IPS DF 6.9 (cell line): Measurements from ENCODE around the gene LCOR.

Source experiments
- DNase-seq: peaks from one replicate; pipeline ENCODE4 v3.0.0-alpha.2; 2013; ENCODE audit warnings: low read depth, low spot score
- H3K27ac ChIP-seq: one replicate; pipeline ENCODE4 v1.5.1; 2013; ENCODE audit warnings: low read length, control low read depth
- H3K27me3 ChIP-seq: 2 replicates; pipeline ENCODE4 v1.6.1; 2013; ENCODE audit warnings: mild to moderate bottlenecking, low read length; ENCODE audit not compliant: control insufficient read depth, insufficient read depth
- H3K36me3 ChIP-seq: 2 replicates; pipeline ENCODE4 v1.6.1; 2013; ENCODE audit warnings: low read length; ENCODE audit not compliant: control insufficient read depth, insufficient read depth
- H3K4me1 ChIP-seq: 2 replicates; pipeline ENCODE4 v1.6.1; 2013; ENCODE audit warnings: low read length; ENCODE audit not compliant: control insufficient read depth, insufficient read depth
- H3K4me3 ChIP-seq: 2 replicates; pipeline ENCODE4 v1.5.1; 2013; ENCODE audit warnings: mild to moderate bottlenecking, low read length
- H3K9me3 ChIP-seq: 2 replicates; pipeline ENCODE4 v1.6.1; 2013; ENCODE audit warnings: low read length, inconsistent platforms; ENCODE audit not compliant: control insufficient read depth, insufficient read depth
- WGBS: extraction: QIAGEN DNeasy Blood & Tissue Kit; methylation state at CpG from one replicate; pipeline ENCODE4 v1.1.7; 2013; ENCODE audit warnings: mixed read lengths, missing lambda C conversion rate; ENCODE audit not compliant: insufficient read length, insufficient coverage; 5-methylcytosine and 5-hydroxymethylcytosine counted together

The LCOR gene

GRCh38 chr10:97010695-97011206 is 178.7 kb downstream of the LCOR start:
- Histone ChIP-seq H3K4me1 (no peaks in the 10 kb centered on the region), H3K36me3 (no peaks in the 10 kb centered on the region), H3K27ac (no peak overlapping the region), H3K27me3 (no peaks in the 10 kb centered on the region), H3K4me3 (no peak overlapping the region), H3K9me3 (no peaks in the 10 kb centered on the region)
- WGBS = no CpG with 5 or more reads among the region's 4 CpGs
- no peak for DNase-seq

DNA sequence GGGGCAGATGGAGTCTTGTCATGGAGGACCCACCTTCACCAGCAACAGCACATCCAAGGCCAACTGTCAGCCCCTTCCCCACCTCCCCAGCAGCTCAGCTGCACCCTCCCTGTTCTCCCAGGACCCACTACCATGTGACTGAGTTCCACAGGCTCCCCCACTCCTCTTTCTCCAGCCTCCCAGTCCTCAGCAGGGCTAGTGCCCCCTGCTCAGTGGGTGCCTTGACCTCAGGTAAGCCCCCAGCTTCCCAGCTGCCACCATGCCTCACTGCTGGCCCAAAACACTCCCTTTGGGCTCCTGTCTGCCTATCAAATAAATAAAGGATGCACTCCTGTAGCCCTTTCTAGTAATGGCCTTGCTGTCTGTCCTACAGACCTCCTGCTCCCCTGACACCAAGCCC is 179.3 kb downstream of the LCOR start:
- H3K36me3 ChIP-seq = no peaks in the 10 kb centered on the region

GRCh38 chr10:97012470-97012869 is 180.4 kb downstream of the LCOR start:
- Histone ChIP-seq H3K27ac (no peak overlapping the region), H3K27me3 (no peaks in the 10 kb centered on the region), H3K36me3 (no peaks in the 10 kb centered on the region), H3K9me3 (no peaks in the 10 kb centered on the region), H3K4me1 (no peaks in the 10 kb centered on the region), H3K4me3 (no peak overlapping the region)
- WGBS = no CpG with 5 or more reads among the region's 8 CpGs
- DNase-seq = no peak

More for the DNA sequence above, 179.3 kb downstream of the LCOR start:
- no peaks in the 10 kb centered on the region for H3K4me1 ChIP-seq
- no peak for DNase-seq
- no peaks in the 10 kb centered on the region for H3K27me3 ChIP-seq
- no peaks in the 10 kb centered on the region for H3K9me3 ChIP-seq
- H3K4me3 ChIP-seq = no peak overlapping the region
- no peak overlapping the region for H3K27ac ChIP-seq

GRCh38 chr10:97013568-97013967 is 181.5 kb downstream of the LCOR start:
- no peaks in the 10 kb centered on the region for H3K4me1 ChIP-seq
- H3K9me3 ChIP-seq = no peaks in the 10 kb centered on the region
- no CpG with 5 or more reads among the region's 8 CpGs for WGBS
- H3K4me3 ChIP-seq = no peak overlapping the region
- H3K36me3 ChIP-seq = no peaks in the 10 kb centered on the region
- DNase-seq = no peak
- no peaks in the 10 kb centered on the region for H3K27me3 ChIP-seq
- H3K27ac ChIP-seq = no peak overlapping the region

DNA sequence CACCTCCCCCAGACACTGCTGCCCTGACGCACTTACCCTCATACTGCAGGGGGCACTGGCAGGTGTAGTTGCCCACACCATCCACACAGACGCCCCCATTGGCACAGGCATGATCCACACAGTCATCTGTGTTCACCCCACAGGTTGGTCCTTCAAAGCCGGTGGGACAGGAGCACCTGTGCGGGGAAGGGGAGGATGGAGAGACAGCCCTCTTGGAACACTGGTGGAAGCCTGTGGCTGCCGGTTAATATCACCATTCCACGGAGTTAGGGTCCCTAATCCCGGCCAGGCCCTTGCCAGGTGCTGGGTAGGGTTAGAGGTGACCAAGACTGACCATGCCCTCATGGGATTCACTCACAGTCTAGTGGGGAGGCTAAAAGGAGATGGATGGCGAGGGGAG is 181.9 kb downstream of the LCOR start:
- no peak overlapping the region for H3K27ac ChIP-seq
- no peaks in the 10 kb centered on the region for H3K9me3 ChIP-seq
- WGBS = no CpG with 5 or more reads among the region's 8 CpGs
- no peaks in the 10 kb centered on the region for H3K27me3 ChIP-seq
- no peaks in the 10 kb centered on the region for H3K36me3 ChIP-seq
- DNase-seq = no peak
- H3K4me1 ChIP-seq = no peaks in the 10 kb centered on the region; the same call in 1 of the 2 replicates
- no peak overlapping the region for H3K4me3 ChIP-seq

- no peaks in the 10 kb centered on the region for H3K27me3 ChIP-seq
- DNase-seq = no peak
- no CpG with 5 or more reads among the region's 1 CpG for WGBS
- no peak overlapping the region for H3K4me3 ChIP-seq
- no peaks in the 10 kb centered on the region for H3K9me3 ChIP-seq
- H3K36me3 ChIP-seq = no peaks in the 10 kb centered on the region
- H3K4me1 ChIP-seq = no peaks in the 10 kb centered on the region; the same call in 1 of the 2 replicates
- H3K27ac ChIP-seq = no peak overlapping the region
Measured at GRCh38 chr10:97015240-97015639, 183.1 kb downstream of the LCOR start.

- Histone ChIP-seq H3K9me3 (no peaks in the 10 kb centered on the region), H3K27ac (no peak overlapping the region), H3K4me3 (no peak overlapping the region), H3K27me3 (no peaks in the 10 kb centered on the region), H3K36me3 (no peaks in the 10 kb centered on the region), H3K4me1 (peaks cover 1% of the 10 kb centered on the region; the same call in 1 of the 2 replicates)
- no CpG with 5 or more reads among the region's 15 CpGs for WGBS
- no peak for DNase-seq
Measured at GRCh38 chr10:97016728-97017473, 184.8 kb downstream of the LCOR start.

DNA sequence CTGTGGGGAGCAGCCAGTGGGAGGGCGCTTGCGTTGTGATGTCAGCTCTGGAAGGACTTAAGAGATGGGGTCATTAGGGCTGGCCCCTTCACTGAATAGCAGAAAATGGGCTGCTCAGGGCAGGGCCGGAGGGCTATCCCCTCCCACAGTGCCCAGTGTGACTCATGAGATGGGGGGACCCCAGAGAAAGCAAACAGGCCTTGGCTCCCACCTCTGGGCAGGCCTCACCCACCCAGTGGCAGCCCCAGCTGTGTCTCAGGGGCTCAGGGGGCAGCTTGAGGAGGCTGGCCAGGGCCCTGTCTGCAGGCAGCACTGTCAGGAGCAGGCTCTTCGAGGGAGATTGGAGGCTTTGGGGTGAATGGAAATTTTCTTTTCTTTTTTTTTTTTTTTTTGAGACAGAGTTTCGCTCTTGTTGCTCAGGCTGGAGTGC is 185.4 kb downstream of the LCOR start:
- no peaks in the 10 kb centered on the region for H3K27me3 ChIP-seq
- DNase-seq = no peak
- no peaks in the 10 kb centered on the region for H3K36me3 ChIP-seq
- H3K27ac ChIP-seq = no peak overlapping the region
- no CpG with 5 or more reads among the region's 5 CpGs for WGBS
- peaks cover 1% of the 10 kb centered on the region; the same call in 1 of the 2 replicates for H3K4me1 ChIP-seq
- no peak overlapping the region for H3K4me3 ChIP-seq
- H3K9me3 ChIP-seq = no peaks in the 10 kb centered on the region

- H3K27ac ChIP-seq = no peak overlapping the region
- WGBS = no CpG with 5 or more reads among the region's 18 CpGs
Measured at GRCh38 chr10:97018251-97019212, 186.4 kb downstream of the LCOR start.

DNA sequence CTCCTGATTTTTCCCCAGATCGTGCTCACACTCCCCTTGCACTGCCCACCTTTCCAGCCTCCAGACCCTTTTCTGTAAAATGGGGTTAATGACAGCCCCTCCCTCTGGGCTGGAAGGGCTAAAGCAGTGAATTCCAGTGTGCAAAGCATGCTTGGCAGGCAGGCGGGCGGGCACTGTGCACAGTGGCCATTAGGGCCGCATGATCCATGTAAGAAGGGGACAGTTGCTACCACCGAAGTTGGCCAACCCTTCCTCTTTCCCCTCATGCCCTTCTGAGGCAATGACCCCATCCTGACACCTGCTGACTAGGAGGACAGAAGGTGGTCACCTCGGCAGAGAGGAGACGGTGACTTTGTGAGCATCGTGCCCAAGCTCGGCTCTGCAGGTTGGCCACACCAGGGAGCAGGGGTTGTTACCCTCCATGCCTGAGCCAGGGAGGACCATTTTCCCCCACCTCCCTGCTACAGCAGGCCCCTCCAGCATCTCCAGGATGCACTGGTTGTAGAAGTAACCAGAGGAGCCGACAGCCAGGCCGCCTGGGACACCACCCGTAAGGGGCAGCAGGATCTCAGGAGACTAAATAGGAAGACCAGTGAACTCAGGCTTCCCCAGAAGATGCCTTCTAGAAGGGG is 187.2 kb downstream of the LCOR start:
- Histone ChIP-seq H3K9me3 (no peaks in the 10 kb centered on the region), H3K4me3 (no peak overlapping the region), H3K27me3 (no peaks in the 10 kb centered on the region), H3K4me1 (peaks cover 1% of the 10 kb centered on the region; the same call in 1 of the 2 replicates), H3K27ac (no peak overlapping the region), H3K36me3 (no peaks in the 10 kb centered on the region)
- no CpG with 5 or more reads among the region's 12 CpGs for WGBS
- DNase-seq = no peak

More at GRCh38 chr10:97018251-97019212, 186.4 kb downstream of the LCOR start:
- Histone ChIP-seq H3K4me1 (peaks cover 1% of the 10 kb centered on the region; the same call in 1 of the 2 replicates), H3K9me3 (no peaks in the 10 kb centered on the region), H3K4me3 (no peak overlapping the region), H3K36me3 (no peaks in the 10 kb centered on the region), H3K27me3 (no peaks in the 10 kb centered on the region)
- no peak for DNase-seq
